Stomach (tissue), 4 donors: ENCODE data around the gene SGSH.

Experiments
- CTCF ChIP-seq, 7 experiments: fragments of 450-650 bp in 4 of 7; fragments of 200-600 bp in 3 of 7; sonication (generic) in 3 of 7; IDR thresholded peaks; one replicate each; pipeline ENCODE4 v1.5.1; 2016 to 2019; ENCODE audit warnings: antibody characterized with exemption in 7 of 7, control low read depth in 2 of 7, mild to moderate bottlenecking in 1 of 7
- POLR2A ChIP-seq, 4 donors: fragments of 450-650 bp; IDR thresholded peaks; one replicate each; pipeline ENCODE4 v1.6.1; 2016; ENCODE audit warnings: antibody characterized with exemption in 4 of 4, control low read depth in 2 of 4, mild to moderate bottlenecking in 1 of 4, moderate library complexity in 1 of 4
- POLR2AphosphoS5 ChIP-seq, 3 donors: sonication (generic); formaldehyde crosslinking; IDR thresholded peaks; one replicate each; pipeline ENCODE4 v1.6.1; 2016; ENCODE audit warnings: antibody characterized with exemption in 3 of 3

- TF ChIP-seq CTCF (IDR thresholded peaks at IDR 0.05) (no peak), POLR2A (IDR thresholded peaks at IDR 0.05) (no peak), POLR2AphosphoS5 (IDR thresholded peaks at IDR 0.05) (no peak)
These were observed 24.9 kb upstream of the SGSH start for GRCh38 chr17:80244871-80245509.
